PFSK-1 (cell line): ENCODE measurements around the gene SHROOM1.

ENCODE experiments used
- POLR2AphosphoS5 ChIP-seq: IDR thresholded peaks from 2 replicates; pipeline ENCODE4 v1.6.1; 2012; ENCODE audit warnings: low read depth, mild to moderate bottlenecking, control low read depth, low read length, moderate library complexity
- SIN3A ChIP-seq: IDR thresholded peaks from 2 replicates; pipeline ENCODE4 v1.6.1; 2012; ENCODE audit warnings: mild to moderate bottlenecking, low read length, moderate library complexity, borderline replicate concordance; ENCODE audit not compliant: insufficient read depth
- TAF1 ChIP-seq: IDR thresholded peaks from 2 replicates; pipeline ENCODE4 v1.6.1; 2012; ENCODE audit warnings: low read length, control low read depth, borderline replicate concordance; ENCODE audit not compliant: insufficient read depth

DNA sequence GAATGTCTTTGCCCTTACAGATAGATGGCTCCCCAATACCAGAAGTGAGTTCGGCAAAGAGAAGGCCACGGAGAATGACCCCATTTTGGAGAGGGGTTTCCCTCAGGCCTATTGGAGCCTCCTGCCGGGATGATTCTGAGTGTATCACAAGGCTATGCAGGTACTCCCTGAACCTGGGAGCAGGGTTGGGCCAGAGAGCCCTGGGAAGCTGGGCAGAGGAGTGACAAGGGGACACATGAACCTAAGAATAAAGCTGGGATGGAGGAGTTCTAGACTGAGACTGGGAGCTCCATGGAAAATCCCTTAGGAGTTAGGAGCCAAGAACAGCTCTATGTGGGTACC lies 43.5 kb upstream of the SHROOM1 start:
- TF ChIP-seq POLR2AphosphoS5 (no peak), SIN3A (no peak), TAF1 (no peak)
